ENCODE measurements around the gene DNAH7. TPM values are rescaled to one million over a fixed set of nuclear protein-coding genes. Genes with fewer than 3 reads are reported as not detected.
A peak's percentile ranks its signal among the peaks of the same experiment; 100 is the strongest.
"Not testable (repeated sequence)": the region's sequence is repeated elsewhere in the genome, so short reads cannot be mapped to it uniquely, and the experiment has no call there.

DNAH7 gene
- total RNA-seq, 1 experiment from 2014 or later, result 0.14 TPM

GRCh38 chr2:195716466-195716865 is 352.2 kb downstream of the DNAH7 start:
- no peak for DNase-seq (ENCODE audit: low read depth)
- in situ Hi-C loops (cut with HindIII; ENCODE audit: low pct_unique_long_range_greater_than_20kb, low sequenced_read_pairs), result no loop called here

- peak; percentile 38 for DNase-seq (ENCODE audit: low read depth)
- in situ Hi-C loops (cut with HindIII; ENCODE audit: low pct_unique_long_range_greater_than_20kb, low sequenced_read_pairs), result no loop called here
Observed at GRCh38 chr2:195711478-195711877, 357.2 kb downstream of the DNAH7 start.

GRCh38 chr2:195709901-195710806 is 358.5 kb downstream of the DNAH7 start:
- no peak for DNase-seq (ENCODE audit: low read depth)
- in situ Hi-C loops (cut with HindIII; ENCODE audit: low pct_unique_long_range_greater_than_20kb, low sequenced_read_pairs), result no loop called here

GRCh38 chr2:195706161-195706900 is 362.3 kb downstream of the DNAH7 start:
- in situ Hi-C loops (cut with HindIII; ENCODE audit: low pct_unique_long_range_greater_than_20kb, low sequenced_read_pairs), result no loop called here
- peak; percentile 41 for DNase-seq (ENCODE audit: low read depth)

- no peak for DNase-seq (ENCODE audit: low read depth)
- in situ Hi-C loops (cut with HindIII; ENCODE audit: low pct_unique_long_range_greater_than_20kb, low sequenced_read_pairs), result no loop called here
Observed at GRCh38 chr2:195700480-195700879, 368.2 kb downstream of the DNAH7 start.

GRCh38 chr2:195697681-195698220 is 370.9 kb downstream of the DNAH7 start:
- in situ Hi-C loops (cut with HindIII; ENCODE audit: low pct_unique_long_range_greater_than_20kb, low sequenced_read_pairs), result no loop called here
- DNase-seq (ENCODE audit: low read depth), result no peak

- DNase-seq (ENCODE audit: low read depth), result no peak
- in situ Hi-C loops (cut with HindIII; ENCODE audit: low pct_unique_long_range_greater_than_20kb, low sequenced_read_pairs), result no loop called here
Observed at GRCh38 chr2:195696012-195696411, 372.6 kb downstream of the DNAH7 start.

- no peak for DNase-seq (ENCODE audit: low read depth)
- in situ Hi-C loops (cut with HindIII; ENCODE audit: low pct_unique_long_range_greater_than_20kb, low sequenced_read_pairs), result no loop called here
Observed at GRCh38 chr2:195695002-195695631, 373.5 kb downstream of the DNAH7 start.

GRCh38 chr2:195694553-195694952 is 374.1 kb downstream of the DNAH7 start:
- in situ Hi-C loops (cut with HindIII; ENCODE audit: low pct_unique_long_range_greater_than_20kb, low sequenced_read_pairs), result no loop called here
- no peak for DNase-seq (ENCODE audit: low read depth)

- in situ Hi-C loops (cut with HindIII; ENCODE audit: low pct_unique_long_range_greater_than_20kb, low sequenced_read_pairs); DNase-seq (ENCODE audit: low read depth): not testable (repeated sequence)
Observed at GRCh38 chr2:195692531-195692930, 376.1 kb downstream of the DNAH7 start.

Other genes starting within 250 kb of the DNAH7 start
- 12.2 and 17.1 TPM in 2 replicates for gene STK17B, start 102.7 kb upstream of the DNAH7 start, total RNA-seq (2014; rRNA removed; shearing (Covaris generic); ENCODE audit: low replicate concordance)

All from Caki2 (cell line).